ENCODE measurements around the gene ZBP1.

DNA sequence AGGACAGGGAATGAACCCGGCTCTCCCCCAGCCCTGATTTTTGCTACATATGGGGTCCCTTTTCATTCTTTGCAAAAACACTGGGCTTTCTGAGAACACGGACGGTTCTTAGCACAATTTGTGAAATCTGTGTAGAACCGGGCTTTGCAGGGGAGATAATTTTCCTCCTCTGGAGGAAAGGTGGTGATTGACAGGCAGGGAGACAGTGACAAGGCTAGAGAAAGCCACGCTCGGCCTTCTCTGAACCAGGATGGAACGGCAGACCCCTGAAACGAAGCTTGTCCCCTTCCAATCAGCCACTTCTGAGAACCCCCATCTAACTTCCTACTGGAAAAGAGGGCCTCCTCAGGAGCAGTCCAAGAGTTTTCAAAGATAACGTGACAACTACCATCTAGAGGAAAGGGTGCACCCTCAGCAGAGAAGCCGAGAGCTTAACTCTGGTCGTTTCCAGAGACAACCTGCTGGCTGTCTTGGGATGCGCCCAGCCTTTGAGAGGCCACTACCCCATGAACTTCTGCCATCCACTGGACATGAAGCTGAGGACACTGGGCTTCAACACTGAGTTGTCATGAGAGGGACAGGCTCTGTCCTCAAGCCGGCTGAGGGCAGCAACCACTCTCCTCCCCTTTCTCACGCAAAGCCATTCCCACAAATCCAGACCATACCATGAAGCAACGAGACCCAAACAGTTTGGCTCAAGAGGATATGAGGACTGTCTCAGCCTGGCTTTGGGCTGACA lies 28.8 kb upstream of the ZBP1 start:
- no peak for TF ChIP-seq POLR2A (IDR thresholded peaks at IDR 0.05)
- TF ChIP-seq, protein P1, sequence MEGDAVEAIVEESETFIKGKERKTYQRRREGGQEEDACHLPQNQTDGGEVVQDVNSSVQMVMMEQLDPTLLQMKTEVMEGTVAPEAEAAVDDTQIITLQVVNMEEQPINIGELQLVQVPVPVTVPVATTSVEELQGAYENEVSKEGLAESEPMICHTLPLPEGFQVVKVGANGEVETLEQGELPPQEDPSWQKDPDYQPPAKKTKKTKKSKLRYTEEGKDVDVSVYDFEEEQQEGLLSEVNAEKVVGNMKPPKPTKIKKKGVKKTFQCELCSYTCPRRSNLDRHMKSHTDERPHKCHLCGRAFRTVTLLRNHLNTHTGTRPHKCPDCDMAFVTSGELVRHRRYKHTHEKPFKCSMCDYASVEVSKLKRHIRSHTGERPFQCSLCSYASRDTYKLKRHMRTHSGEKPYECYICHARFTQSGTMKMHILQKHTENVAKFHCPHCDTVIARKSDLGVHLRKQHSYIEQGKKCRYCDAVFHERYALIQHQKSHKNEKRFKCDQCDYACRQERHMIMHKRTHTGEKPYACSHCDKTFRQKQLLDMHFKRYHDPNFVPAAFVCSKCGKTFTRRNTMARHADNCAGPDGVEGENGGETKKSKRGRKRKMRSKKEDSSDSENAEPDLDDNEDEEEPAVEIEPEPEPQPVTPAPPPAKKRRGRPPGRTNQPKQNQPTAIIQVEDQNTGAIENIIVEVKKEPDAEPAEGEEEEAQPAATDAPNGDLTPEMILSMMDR (IDR thresholded peaks at IDR 0.05): no peak
